ENCODE data around the gene LY6G6C. TPM values are rescaled to one million over a fixed set of nuclear protein-coding genes. Genes with fewer than 3 reads are reported as not detected.
A peak's percentile ranks its signal among the peaks of the same experiment; 100 is the strongest.

The LY6G6C gene
- total RNA-seq, 1 experiment from 2014 or later: 2.1 TPM

DNA sequence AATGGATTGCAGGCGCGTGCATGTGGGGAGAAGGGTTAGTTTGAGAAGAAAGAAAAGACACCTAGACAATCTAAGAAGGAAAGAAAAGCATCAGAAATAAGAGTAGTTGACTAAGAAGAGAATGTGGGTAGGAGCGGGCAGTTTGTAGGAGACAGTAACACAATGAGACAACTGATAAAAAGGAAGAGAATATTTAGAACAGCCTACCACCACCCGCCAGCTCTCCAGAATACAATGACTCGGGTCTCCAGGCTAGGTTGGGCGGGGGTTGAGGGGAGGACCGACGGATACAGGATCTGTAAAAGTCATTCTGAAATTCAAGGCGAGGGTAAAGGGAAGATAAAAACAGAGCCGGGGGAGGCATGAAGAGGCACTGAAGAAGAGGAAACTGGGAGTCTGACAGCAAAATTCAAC is 19.1 kb downstream of the LY6G6C start:
- 0 out of 2 replicates have a peak, but pooled peaks cover 3% of the 10 kb centered on the region for H3K36me3 ChIP-seq (ENCODE audit: low read depth)
- H3K27me3 ChIP-seq (ENCODE audit: insufficient read depth, low read depth): no peaks in the 10 kb centered on the region
- H2AFZ ChIP-seq: peak overlapping the region; percentile 88
- peak overlapping the region; percentile 77 for H3K27ac ChIP-seq
- H3K4me2 ChIP-seq: peak overlapping the region; percentile 97
- no TSS peak for BruUV-seq (replicated peaks)
- H3K9me2 ChIP-seq (ENCODE audit: insufficient read depth): no peaks in the 10 kb centered on the region
- peak overlapping the region; percentile 83 for H3K4me3 ChIP-seq
- no peaks in the 10 kb centered on the region; the same call in 1 of the 2 replicates for H4K20me1 ChIP-seq (ENCODE audit: insufficient read depth)
- ChIA-PET CTCF (no interaction called here), POLR2A (ENCODE audit: unreplicated experiment) (interaction anchor here (0.5 to 0.7 kb wide), 4 partner anchors 36 to 488 kb away, joined by 4 to 7 read pairs (median 4); partner anchors contain the start of genes HSPA1B and PBX2)
- H3K9me3 ChIP-seq (ENCODE audit: insufficient read depth, low read depth): no peaks in the 10 kb centered on the region
- TF ChIP-seq EZH2 (IDR thresholded peaks at IDR 0.05; ENCODE audit: low read depth): no peak
- TF ChIP-seq, protein P1, sequence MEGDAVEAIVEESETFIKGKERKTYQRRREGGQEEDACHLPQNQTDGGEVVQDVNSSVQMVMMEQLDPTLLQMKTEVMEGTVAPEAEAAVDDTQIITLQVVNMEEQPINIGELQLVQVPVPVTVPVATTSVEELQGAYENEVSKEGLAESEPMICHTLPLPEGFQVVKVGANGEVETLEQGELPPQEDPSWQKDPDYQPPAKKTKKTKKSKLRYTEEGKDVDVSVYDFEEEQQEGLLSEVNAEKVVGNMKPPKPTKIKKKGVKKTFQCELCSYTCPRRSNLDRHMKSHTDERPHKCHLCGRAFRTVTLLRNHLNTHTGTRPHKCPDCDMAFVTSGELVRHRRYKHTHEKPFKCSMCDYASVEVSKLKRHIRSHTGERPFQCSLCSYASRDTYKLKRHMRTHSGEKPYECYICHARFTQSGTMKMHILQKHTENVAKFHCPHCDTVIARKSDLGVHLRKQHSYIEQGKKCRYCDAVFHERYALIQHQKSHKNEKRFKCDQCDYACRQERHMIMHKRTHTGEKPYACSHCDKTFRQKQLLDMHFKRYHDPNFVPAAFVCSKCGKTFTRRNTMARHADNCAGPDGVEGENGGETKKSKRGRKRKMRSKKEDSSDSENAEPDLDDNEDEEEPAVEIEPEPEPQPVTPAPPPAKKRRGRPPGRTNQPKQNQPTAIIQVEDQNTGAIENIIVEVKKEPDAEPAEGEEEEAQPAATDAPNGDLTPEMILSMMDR (conservative IDR thresholded peaks at IDR 0.05): no peak
- DNase-seq: no peak
- intact Hi-C loops (cut with micrococcal nuclease; ENCODE audit: unreplicated experiment): loop anchor here (2.0 kb wide), 2 partner anchors 36 to 50 kb away; partner anchors contain the start of gene BAG6
- peaks cover 25% of the 10 kb centered on the region for H3K79me2 ChIP-seq (ENCODE audit: low read depth)
- peaks cover 14% of the 10 kb centered on the region for H3K4me1 ChIP-seq (replicated peaks; ENCODE audit: insufficient read depth)
- no peaks in the 10 kb centered on the region for H3F3A ChIP-seq (ENCODE audit: insufficient read depth, low read depth)

DNA sequence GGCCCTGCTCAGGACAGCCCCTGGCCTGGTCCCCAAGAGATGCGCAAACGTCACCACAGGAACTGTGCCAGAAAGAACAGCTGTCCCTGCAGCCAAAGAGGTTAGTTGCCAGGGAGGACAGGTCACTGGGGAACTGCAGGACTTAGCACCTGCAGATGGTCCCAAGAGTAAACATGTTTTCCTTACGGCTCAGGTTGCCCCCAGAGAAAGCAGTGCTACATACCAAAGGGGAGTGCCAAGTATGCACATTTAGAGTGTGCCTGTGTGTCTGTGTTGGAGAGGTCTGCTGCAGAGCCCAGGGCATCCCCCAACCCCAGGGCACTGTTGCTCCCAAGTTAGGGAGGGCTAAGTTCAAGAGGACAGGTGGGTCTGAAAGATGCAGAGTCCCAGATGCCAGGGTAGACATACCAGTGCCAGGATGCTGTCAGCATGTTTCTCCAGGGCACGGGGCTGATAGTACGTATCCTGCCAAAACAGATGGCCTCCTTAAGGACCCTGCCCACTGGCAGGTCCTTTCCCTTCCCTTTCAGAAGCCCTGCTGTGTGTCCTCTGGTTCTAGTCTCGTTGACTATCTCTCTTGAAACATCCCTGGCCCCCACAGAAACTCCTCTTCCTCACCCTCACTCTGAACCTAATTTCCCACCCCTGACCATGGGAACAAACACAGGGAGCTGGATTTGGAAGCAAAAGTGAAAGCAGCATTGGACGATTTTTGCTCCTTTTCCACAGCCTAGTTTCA is 19.7 kb downstream of the LY6G6C start:
- Histone ChIP-seq H3K4me3 (peak overlapping the region; percentile 83), H3K36me3 (ENCODE audit: low read depth) (peaks cover 4% of the 10 kb centered on the region; the same call in 1 of the 2 replicates), H3K9me3 (ENCODE audit: insufficient read depth, low read depth) (no peaks in the 10 kb centered on the region), H3K9me2 (ENCODE audit: insufficient read depth) (no peaks in the 10 kb centered on the region), H3K4me1 (replicated peaks; ENCODE audit: insufficient read depth) (peaks cover 14% of the 10 kb centered on the region), H3F3A (ENCODE audit: insufficient read depth, low read depth) (no peaks in the 10 kb centered on the region), H4K20me1 (ENCODE audit: insufficient read depth) (no peaks in the 10 kb centered on the region; the same call in 1 of the 2 replicates), H3K27me3 (ENCODE audit: insufficient read depth, low read depth) (no peaks in the 10 kb centered on the region), H2AFZ (peak overlapping the region; percentile 88), H3K27ac (peak overlapping the region; percentile 77; the same call in 1 of the 2 replicates), H3K79me2 (ENCODE audit: low read depth) (peaks cover 25% of the 10 kb centered on the region), H3K4me2 (peak overlapping the region; percentile 97)
- POLR2A ChIA-PET (ENCODE audit: unreplicated experiment): interaction anchor here (0.5 to 0.7 kb wide), 3 partner anchors 37 to 125 kb away, joined by 4 to 7 read pairs (median 5); partner anchors contain the start of gene HSPA1B
- intact Hi-C loops (cut with micrococcal nuclease; ENCODE audit: unreplicated experiment): loop anchor here (2.0 kb wide), 2 partner anchors 37 to 49 kb away; partner anchors contain the start of gene BAG6
- BruUV-seq (replicated peaks): no TSS peak
- CTCF ChIA-PET: interaction anchor here (0.6 kb wide), 1 partner anchor 156 kb away, joined by 3 read pairs; the partner anchor contains the start of gene ATP6V1G2
- TF ChIP-seq, protein P1 (conservative IDR thresholded peaks at IDR 0.05): no peak
- TF ChIP-seq EZH2 (IDR thresholded peaks at IDR 0.05; ENCODE audit: low read depth): no peak
- DNase-seq: no peak

DNA sequence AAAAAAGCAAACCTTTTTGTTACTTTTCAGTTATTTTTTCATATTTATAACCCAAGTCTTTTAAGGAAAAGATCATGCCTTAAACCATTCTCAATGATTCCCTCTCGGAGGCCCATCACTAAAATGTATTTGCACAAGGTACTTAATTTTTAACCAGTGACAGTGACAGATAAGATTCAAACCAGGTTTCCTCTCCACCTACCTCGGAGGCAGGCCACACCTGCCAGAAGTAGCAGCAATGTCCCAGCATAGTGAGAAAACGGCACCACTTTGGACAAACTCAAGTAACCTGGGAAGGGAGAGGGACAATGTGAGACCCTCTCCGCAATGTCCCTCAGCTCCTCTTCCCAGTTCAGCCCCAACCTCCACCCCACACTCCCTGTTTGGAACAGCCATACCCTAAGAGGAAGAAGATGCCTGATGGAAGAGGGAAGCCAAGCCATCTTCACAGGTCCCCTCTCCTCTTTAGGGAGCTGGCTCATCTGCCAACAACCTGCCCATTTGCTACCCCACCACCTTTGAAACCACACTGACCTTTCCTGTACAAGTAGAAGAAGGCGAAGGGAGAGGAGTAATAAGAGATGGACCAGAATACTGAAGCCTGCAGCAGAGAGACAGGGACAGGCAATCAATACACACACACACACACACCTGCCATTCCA is 20.7 kb downstream of the LY6G6C start:
- Histone ChIP-seq H3K4me1 (replicated peaks; ENCODE audit: insufficient read depth) (peaks cover 14% of the 10 kb centered on the region), H3F3A (ENCODE audit: insufficient read depth, low read depth) (no peaks in the 10 kb centered on the region), H3K27me3 (ENCODE audit: insufficient read depth, low read depth) (no peaks in the 10 kb centered on the region), H3K9me2 (ENCODE audit: insufficient read depth) (no peaks in the 10 kb centered on the region), H3K4me2 (no peak overlapping the region), H3K79me2 (ENCODE audit: low read depth) (peaks cover 25% of the 10 kb centered on the region), H2AFZ (no peak overlapping the region), H4K20me1 (ENCODE audit: insufficient read depth) (no peaks in the 10 kb centered on the region; the same call in 1 of the 2 replicates), H3K9me3 (ENCODE audit: insufficient read depth, low read depth) (no peaks in the 10 kb centered on the region), H3K27ac (no peak overlapping the region), H3K36me3 (ENCODE audit: low read depth) (peaks cover 6% of the 10 kb centered on the region; the same call in 1 of the 2 replicates), H3K4me3 (no peak overlapping the region)
- CTCF ChIA-PET: interaction anchor here (0.6 kb wide), 1 partner anchor 155 kb away, joined by 3 read pairs; the partner anchor contains the start of gene ATP6V1G2
- POLR2A ChIA-PET (ENCODE audit: unreplicated experiment): no interaction called here
- intact Hi-C loops (cut with micrococcal nuclease; ENCODE audit: unreplicated experiment): no loop called here
- no TSS peak for BruUV-seq (replicated peaks)
- no peak for DNase-seq
- no peak for TF ChIP-seq EZH2 (IDR thresholded peaks at IDR 0.05; ENCODE audit: low read depth)
- TF ChIP-seq, protein P1 (conservative IDR thresholded peaks at IDR 0.05): no peak

Measured in PC-9 (cell line).